GM18508 (cell line): ENCODE results near the gene OR2V2.

Source experiments
- ATAC-seq: cut with Tn5 transposase; IDR thresholded peaks from one replicate; pipeline ENCODE4 v1.9.1; 2021; ENCODE audit warnings: moderate number of reproducible peaks; ENCODE audit not compliant: insufficient read depth, unreplicated experiment

OR2V2 gene

GRCh38 chr5:181204113-181204825 lies 56.9 kb downstream of the OR2V2 start:
- ATAC-seq, result no peak

GRCh38 chr5:181204826-181205760 lies 57.7 kb downstream of the OR2V2 start, which contains the start of gene TRIM7:
Gene TRIM7 (minus strand): TSS chr5:181205196. CDS start chr5:181205110, 86 bp downstream.
- ATAC-seq, result no peak

DNA sequence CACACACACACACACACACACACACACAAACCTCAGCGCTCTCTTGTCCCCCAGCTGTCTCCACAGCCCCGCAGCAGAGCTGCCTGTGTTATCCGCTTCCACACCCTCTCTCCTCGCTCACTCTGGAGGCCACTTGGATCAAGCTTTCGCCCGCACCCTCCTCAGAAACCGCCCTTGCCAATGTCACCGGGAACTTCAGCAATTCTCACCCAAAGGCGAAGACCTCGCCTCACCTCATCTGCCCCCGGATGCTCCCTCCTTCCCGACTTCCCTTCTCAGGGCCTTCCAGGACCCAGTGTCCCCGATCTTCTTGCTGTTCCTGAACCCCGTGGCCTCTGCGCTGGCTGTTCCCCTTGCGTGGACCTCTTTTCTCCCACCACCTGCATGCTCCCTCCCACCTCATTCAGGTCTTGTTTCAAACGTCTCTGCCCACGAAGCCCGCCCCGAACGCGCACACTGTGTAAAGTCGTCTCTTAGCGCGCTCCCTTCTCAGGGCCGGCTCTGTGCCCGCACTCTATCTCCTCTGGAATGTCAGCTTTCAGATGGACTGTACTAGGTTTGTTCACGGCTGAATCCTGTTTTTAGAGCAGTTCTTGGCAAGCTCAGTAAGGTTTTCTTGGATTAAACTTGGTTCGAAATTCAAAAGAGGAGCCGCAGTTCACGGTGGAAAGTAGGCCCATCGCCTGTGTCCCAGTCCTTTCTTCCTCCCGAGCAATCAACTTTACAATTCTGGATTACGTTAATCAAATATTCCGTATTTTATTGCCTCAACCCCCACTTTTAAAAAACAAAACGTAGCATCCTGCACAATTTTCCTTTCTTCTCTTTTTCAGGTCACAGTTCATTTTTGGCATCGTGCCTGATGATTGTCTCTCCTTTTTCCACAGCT lies 58.6 kb downstream of the OR2V2 start:
- ATAC-seq, result no peak

DNA sequence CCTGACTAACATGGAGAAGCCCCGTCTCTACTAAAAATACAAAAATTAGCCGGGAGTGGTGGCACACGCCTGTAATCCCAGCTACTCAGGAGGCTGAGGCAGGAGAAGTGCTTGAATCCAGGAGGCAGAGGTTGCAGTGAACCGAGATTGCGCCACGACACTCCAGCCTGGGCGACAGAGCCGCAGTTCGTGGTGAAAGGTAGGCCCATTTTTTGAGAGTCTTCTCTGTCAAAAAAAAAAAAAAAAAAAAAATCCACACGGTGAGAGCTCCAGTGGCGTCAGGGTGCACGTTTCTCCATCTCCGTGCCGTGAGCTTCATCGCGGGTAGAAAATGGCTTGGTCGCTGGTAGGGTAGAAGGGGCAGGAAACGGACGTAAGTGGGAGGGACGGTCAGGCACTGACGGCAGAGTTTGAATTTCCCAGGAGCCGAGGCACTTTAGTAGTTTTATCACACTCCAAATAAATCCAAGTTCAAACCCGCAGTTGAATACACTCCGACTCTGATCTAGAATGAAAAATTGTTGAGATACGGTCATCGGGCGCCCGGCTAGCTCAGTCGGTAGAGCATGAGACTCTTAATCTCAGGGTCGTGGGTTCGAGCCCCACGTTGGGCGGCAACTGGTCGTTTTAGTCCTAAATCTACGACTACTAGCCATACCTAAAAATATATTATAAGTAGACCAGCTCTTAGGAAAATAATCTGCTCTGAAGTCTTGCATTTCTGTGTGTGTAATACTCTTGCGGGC lies 60.0 kb downstream of the OR2V2 start:
- no peak for ATAC-seq

- ATAC-seq, result no peak
Measured at GRCh38 chr5:181207960-181208253, 60.5 kb downstream of the OR2V2 start.
